Measurements from ENCODE around the gene PPFIA4. TPM values are rescaled to one million over a fixed set of nuclear protein-coding genes. Genes with fewer than 3 reads are reported as not detected.

Gene PPFIA4
- total RNA-seq, 1 experiment from 2014 or later, result 10.8 TPM

GRCh38 chr1:203091199-203091477, 64.8 kb downstream of the PPFIA4 start:
- BruUV-seq (replicated peaks), result no TSS peak
- DNase-seq (ENCODE audit: low read depth, low spot score), result no peak
- H3K4me2 ChIP-seq (ENCODE audit: low read length), result no peak overlapping the region
- H4K20me1 ChIP-seq (ENCODE audit: insufficient read depth), result no peaks in the 10 kb centered on the region
- no peak overlapping the region for H3K4me3 ChIP-seq (replicated peaks in 1 of 2; ENCODE audit: low read depth in 1 of 2, low read length in 2 of 2)
- POLR2A ChIA-PET, result no interaction called here
- CTCF ChIA-PET, result no interaction called here
- no peak overlapping the region for H2AFZ ChIP-seq (ENCODE audit: low read depth, low read length, poor library complexity, severe bottlenecking)
- H3K9me2 ChIP-seq (ENCODE audit: insufficient read depth), result no peaks in the 10 kb centered on the region
- H3K9me3 ChIP-seq (ENCODE audit: control insufficient read depth in 1 of 2, insufficient read depth in 1 of 2, low read depth in 1 of 2, low read length in 2 of 2), result peaks cover 13 to 14% of the 10 kb centered on the region in 2 experiments; a peak in 3 of 4 replicates
- no peak overlapping the region for H3K9ac ChIP-seq (ENCODE audit: low read length)
- RAD21 ChIA-PET (ENCODE audit: low non-redundant PET in 1 of 2, low total read pairs in 2 of 2, uncharacterized antibody in 2 of 2, unreplicated experiment in 2 of 2), result no interaction called here
- TF ChIP-seq EZH2phosphoT487 (IDR thresholded peaks at IDR 0.05; ENCODE audit: borderline replicate concordance) (no peak), YY1 (IDR thresholded peaks at IDR 0.05; ENCODE audit: extremely low read depth, insufficient replicate concordance, low read depth, low read length) (no peak), EGR1 (IDR thresholded peaks at IDR 0.05; ENCODE audit: low read depth) (no peak), MAX (IDR thresholded peaks at IDR 0.05) (no peak), SRF (IDR thresholded peaks at IDR 0.05; ENCODE audit: low read depth) (no peak), ELF1 (IDR thresholded peaks at IDR 0.05; ENCODE audit: borderline replicate concordance, low read depth) (no peak), EZH2 (IDR thresholded peaks at IDR 0.05) (no peak), FOSL1 (IDR thresholded peaks at IDR 0.05; ENCODE audit: low read depth) (no peak)
- no peaks in the 10 kb centered on the region for H3K27me3 ChIP-seq (ENCODE audit: insufficient read depth, low read length)
- no peaks in the 10 kb centered on the region for H3K79me2 ChIP-seq (ENCODE audit: insufficient read depth, low read length)
- intact Hi-C loops (cut with micrococcal nuclease), result no loop called here
- no peak overlapping the region for H3K27ac ChIP-seq (ENCODE audit: low read depth, low read length)
- ATAC-seq, result no peak
- H3K4me1 ChIP-seq (ENCODE audit: control insufficient read depth in 1 of 2, insufficient read depth in 2 of 2, low read length in 2 of 2), result peaks cover 0 to 6% of the 10 kb centered on the region in 2 experiments; a peak in 1 of 4 replicates
- H3K36me3 ChIP-seq (ENCODE audit: control insufficient read depth in 1 of 2, insufficient read depth in 2 of 2, low read length in 2 of 2), result no peaks in the 10 kb centered on the region

- H3K4me2 ChIP-seq (ENCODE audit: low read length), result no peak overlapping the region
- ATAC-seq, result no peak
- no peaks in the 10 kb centered on the region for H3K36me3 ChIP-seq (ENCODE audit: control insufficient read depth in 1 of 2, insufficient read depth in 2 of 2, low read length in 2 of 2)
- ChIA-PET CTCF (no interaction called here), RAD21 (ENCODE audit: low non-redundant PET in 1 of 2, low total read pairs in 2 of 2, uncharacterized antibody in 2 of 2, unreplicated experiment in 2 of 2) (no interaction called here), POLR2A (no interaction called here)
- H3K9me2 ChIP-seq (ENCODE audit: insufficient read depth), result no peaks in the 10 kb centered on the region
- no TSS peak for BruUV-seq (replicated peaks)
- no peak overlapping the region for H3K27ac ChIP-seq (ENCODE audit: low read depth, low read length)
- intact Hi-C loops (cut with micrococcal nuclease), result no loop called here
- no peak for TF ChIP-seq FOSL1 (IDR thresholded peaks at IDR 0.05; ENCODE audit: low read depth)
- no peak for TF ChIP-seq SP1 (IDR thresholded peaks at IDR 0.05; ENCODE audit: low read depth)
- TF ChIP-seq YY1 (IDR thresholded peaks at IDR 0.05; ENCODE audit: extremely low read depth, insufficient replicate concordance, low read depth, low read length), result no peak
- no peak for TF ChIP-seq EGR1 (IDR thresholded peaks at IDR 0.05; ENCODE audit: low read depth)
- TF ChIP-seq ZFX (IDR thresholded peaks at IDR 0.05), result no peak
- no peak for TF ChIP-seq CEBPB (IDR thresholded peaks at IDR 0.05; ENCODE audit: low read depth)
- no peak for TF ChIP-seq EZH2 (IDR thresholded peaks at IDR 0.05)
- H3K9me3 ChIP-seq (ENCODE audit: control insufficient read depth in 1 of 2, insufficient read depth in 1 of 2, low read depth in 1 of 2, low read length in 2 of 2), result peaks cover 13 to 14% of the 10 kb centered on the region in 2 experiments; a peak in 3 of 4 replicates
- H3K4me1 ChIP-seq (ENCODE audit: control insufficient read depth in 1 of 2, insufficient read depth in 2 of 2, low read length in 2 of 2), result peaks cover 0 to 6% of the 10 kb centered on the region in 2 experiments; a peak in 1 of 4 replicates
- H3K9ac ChIP-seq (ENCODE audit: low read length), result no peak overlapping the region
- H3K79me2 ChIP-seq (ENCODE audit: insufficient read depth, low read length), result no peaks in the 10 kb centered on the region
- DNase-seq (ENCODE audit: low read depth, low spot score), result no peak
- no peaks in the 10 kb centered on the region for H4K20me1 ChIP-seq (ENCODE audit: insufficient read depth)
- no peaks in the 10 kb centered on the region for H3K27me3 ChIP-seq (ENCODE audit: insufficient read depth, low read length)
- no peak overlapping the region for H3K4me3 ChIP-seq (replicated peaks in 1 of 2; ENCODE audit: low read depth in 1 of 2, low read length in 2 of 2)
- no peak overlapping the region for H2AFZ ChIP-seq (ENCODE audit: low read depth, low read length, poor library complexity, severe bottlenecking)
Observed at GRCh38 chr1:203091761-203092330, 65.6 kb downstream of the PPFIA4 start.

All from HCT116 (cell line).